Neural progenitor cell (in vitro differentiated cells): ENCODE measurements around the gene HEXD. TPM values are rescaled to one million over a fixed set of nuclear protein-coding genes. Genes with fewer than 3 reads are reported as not detected.
A peak's percentile ranks its signal among the peaks of the same experiment; 100 is the strongest.

Experiments
- DNase-seq: peaks from one replicate; pipeline ENCODE4 v3.0.0-alpha.2; 2016; ENCODE audit warnings: low spot score
- H2AFZ ChIP-seq: fragments of 200-600 bp; sonication (generic); replicated peaks from 2 replicates; pipeline ENCODE4 v1.6.1; 2016; ENCODE audit warnings: antibody characterized with exemption
- H3F3A ChIP-seq: fragments of 200-600 bp; sonication (generic); 2 replicates; pipeline ENCODE4 v1.6.1; 2016; ENCODE audit warnings: antibody characterized with exemption, low read depth
- H3K27ac ChIP-seq: fragments of 200-600 bp; sonication (generic); 2 replicates; pipeline ENCODE4 v1.5.1; 2016; ENCODE audit warnings: mild to moderate bottlenecking
- H3K27me3 ChIP-seq: fragments of 200-600 bp; sonication (generic); 2 replicates; pipeline ENCODE4 v1.6.1; 2016; ENCODE audit warnings: mild to moderate bottlenecking, moderate library complexity
- H3K36me3 ChIP-seq: fragments of 200-600 bp; sonication (generic); 2 replicates; pipeline ENCODE4 v1.5.1; 2016
- H3K4me1 ChIP-seq: fragments of 200-600 bp; sonication (generic); 2 replicates; pipeline ENCODE4 v1.6.1; 2016; ENCODE audit warnings: mixed run types
- H3K4me2 ChIP-seq: fragments of 200-600 bp; sonication (generic); 2 replicates; pipeline ENCODE4 v1.6.1; 2016
- H3K4me3 ChIP-seq: fragments of 200-600 bp; sonication (generic); 2 replicates; pipeline ENCODE4 v1.5.1; 2016
- H3K79me2 ChIP-seq: fragments of 200-600 bp; sonication (generic); 2 replicates; pipeline ENCODE4 v1.6.1; 2016; ENCODE audit warnings: low read depth
- H3K9ac ChIP-seq: fragments of 200-600 bp; sonication (generic); 2 replicates; pipeline ENCODE4 v1.6.1; 2016
- H3K9me3 ChIP-seq: fragments of 200-600 bp; sonication (generic); 2 replicates; pipeline ENCODE4 v1.5.1; 2016; ENCODE audit warnings: low read depth
- H4K20me1 ChIP-seq: fragments of 200-600 bp; sonication (generic); 2 replicates; pipeline ENCODE4 v1.6.1; 2016; ENCODE audit warnings: low read depth
- H3K27ac Mint-ChIP-seq: 3 replicates; pipeline ENCODE4 v1.8.0; 2021; ENCODE audit warnings: mixed read lengths
- H3K27me3 Mint-ChIP-seq: 2 replicates; pipeline ENCODE4 v1.8.0; 2022; ENCODE audit warnings: low read depth, mild to moderate bottlenecking, inconsistent platforms, moderate library complexity, mixed read lengths; ENCODE audit not compliant: insufficient read depth
- H3K36me3 Mint-ChIP-seq: 3 replicates; pipeline ENCODE4 v1.8.0; 2021; ENCODE audit warnings: mixed read lengths
- H3K4me1 Mint-ChIP-seq: 3 replicates; pipeline ENCODE4 v1.8.0; 2021; ENCODE audit warnings: mixed read lengths
- H3K4me3 Mint-ChIP-seq: 3 replicates; pipeline ENCODE4 v1.8.0; 2021; ENCODE audit warnings: mild to moderate bottlenecking, moderate library complexity, mixed read lengths
- H3K9me3 Mint-ChIP-seq: 3 replicates; pipeline ENCODE4 v1.8.0; 2020; ENCODE audit warnings: mixed read lengths
- EZH2 ChIP-seq: fragments of 200-600 bp; sonication (generic); IDR thresholded peaks from 2 replicates; pipeline ENCODE4 v1.6.1; 2017; ENCODE audit warnings: antibody characterized with exemption, mild to moderate bottlenecking, moderate library complexity
- EZH2phosphoT487 ChIP-seq: fragments of 200-600 bp; sonication (generic); IDR thresholded peaks from 2 replicates; pipeline ENCODE4 v1.6.1; 2017; ENCODE audit warnings: antibody characterized with exemption
- total RNA-seq: library from RNA; depleted of rRNA; stranded (reverse); fragments of >200 nt; gene quantifications from 2 replicates; pipeline ENCODE4 v1.2.3, GENCODE V29; 2015; ENCODE audit warnings: low replicate concordance
- TF ChIP-seq, protein P1 (sequence below): fragments of 200-600 bp; sonication (generic); IDR thresholded peaks from 2 replicates; pipeline ENCODE4 v1.5.1; 2017; ENCODE audit warnings: antibody characterized with exemption, mild to moderate bottlenecking

HEXD gene
- total RNA-seq, 1 donor from 2014 or later: 22.3 TPM

DNA sequence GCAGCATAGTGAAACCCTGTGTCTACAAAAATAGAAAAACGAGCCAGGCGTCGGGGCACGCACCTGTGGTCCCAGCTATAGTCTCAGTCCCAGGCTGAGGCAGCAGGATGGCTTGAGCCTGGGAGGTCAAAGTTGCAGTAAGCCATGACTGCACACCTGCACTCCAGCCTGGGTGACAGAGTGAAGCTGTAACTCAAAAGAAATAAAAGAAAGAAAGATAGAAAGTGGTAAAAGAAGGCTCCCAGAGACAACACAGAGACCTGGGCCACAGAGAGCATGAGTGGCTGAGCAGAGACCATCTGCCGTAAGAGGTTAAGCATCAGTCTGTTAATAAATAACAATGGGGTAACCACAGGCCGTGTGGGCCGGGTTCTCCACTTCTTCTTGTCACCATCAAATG is 15.3 kb upstream of the HEXD start:
- Histone ChIP-seq H3K79me2 (no peaks in the 10 kb centered on the region), H3K4me3 (no peak overlapping the region), H3K9me3 (no peaks in the 10 kb centered on the region), H3K4me2 (no peak overlapping the region), H2AFZ (no peak overlapping the region), H4K20me1 (no peaks in the 10 kb centered on the region), H3K9ac (no peak overlapping the region), H3K36me3 (no peaks in the 10 kb centered on the region), H3K27ac (no peak overlapping the region), H3F3A (no peaks in the 10 kb centered on the region), H3K27me3 (no peaks in the 10 kb centered on the region), H3K4me1 (no peaks in the 10 kb centered on the region)
- Mint-ChIP-seq H3K9me3 (no peaks in the 10 kb centered on the region), H3K4me3 (no peak overlapping the region), H3K27me3 (no peaks in the 10 kb centered on the region), H3K36me3 (peaks cover 12% of the 10 kb centered on the region), H3K4me1 (peaks cover 7% of the 10 kb centered on the region), H3K27ac (peak overlapping the region; percentile 79)
- no peak for DNase-seq
- TF ChIP-seq EZH2phosphoT487 (no peak), EZH2 (no peak)
- TF ChIP-seq, protein P1, sequence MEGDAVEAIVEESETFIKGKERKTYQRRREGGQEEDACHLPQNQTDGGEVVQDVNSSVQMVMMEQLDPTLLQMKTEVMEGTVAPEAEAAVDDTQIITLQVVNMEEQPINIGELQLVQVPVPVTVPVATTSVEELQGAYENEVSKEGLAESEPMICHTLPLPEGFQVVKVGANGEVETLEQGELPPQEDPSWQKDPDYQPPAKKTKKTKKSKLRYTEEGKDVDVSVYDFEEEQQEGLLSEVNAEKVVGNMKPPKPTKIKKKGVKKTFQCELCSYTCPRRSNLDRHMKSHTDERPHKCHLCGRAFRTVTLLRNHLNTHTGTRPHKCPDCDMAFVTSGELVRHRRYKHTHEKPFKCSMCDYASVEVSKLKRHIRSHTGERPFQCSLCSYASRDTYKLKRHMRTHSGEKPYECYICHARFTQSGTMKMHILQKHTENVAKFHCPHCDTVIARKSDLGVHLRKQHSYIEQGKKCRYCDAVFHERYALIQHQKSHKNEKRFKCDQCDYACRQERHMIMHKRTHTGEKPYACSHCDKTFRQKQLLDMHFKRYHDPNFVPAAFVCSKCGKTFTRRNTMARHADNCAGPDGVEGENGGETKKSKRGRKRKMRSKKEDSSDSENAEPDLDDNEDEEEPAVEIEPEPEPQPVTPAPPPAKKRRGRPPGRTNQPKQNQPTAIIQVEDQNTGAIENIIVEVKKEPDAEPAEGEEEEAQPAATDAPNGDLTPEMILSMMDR: no peak

DNA sequence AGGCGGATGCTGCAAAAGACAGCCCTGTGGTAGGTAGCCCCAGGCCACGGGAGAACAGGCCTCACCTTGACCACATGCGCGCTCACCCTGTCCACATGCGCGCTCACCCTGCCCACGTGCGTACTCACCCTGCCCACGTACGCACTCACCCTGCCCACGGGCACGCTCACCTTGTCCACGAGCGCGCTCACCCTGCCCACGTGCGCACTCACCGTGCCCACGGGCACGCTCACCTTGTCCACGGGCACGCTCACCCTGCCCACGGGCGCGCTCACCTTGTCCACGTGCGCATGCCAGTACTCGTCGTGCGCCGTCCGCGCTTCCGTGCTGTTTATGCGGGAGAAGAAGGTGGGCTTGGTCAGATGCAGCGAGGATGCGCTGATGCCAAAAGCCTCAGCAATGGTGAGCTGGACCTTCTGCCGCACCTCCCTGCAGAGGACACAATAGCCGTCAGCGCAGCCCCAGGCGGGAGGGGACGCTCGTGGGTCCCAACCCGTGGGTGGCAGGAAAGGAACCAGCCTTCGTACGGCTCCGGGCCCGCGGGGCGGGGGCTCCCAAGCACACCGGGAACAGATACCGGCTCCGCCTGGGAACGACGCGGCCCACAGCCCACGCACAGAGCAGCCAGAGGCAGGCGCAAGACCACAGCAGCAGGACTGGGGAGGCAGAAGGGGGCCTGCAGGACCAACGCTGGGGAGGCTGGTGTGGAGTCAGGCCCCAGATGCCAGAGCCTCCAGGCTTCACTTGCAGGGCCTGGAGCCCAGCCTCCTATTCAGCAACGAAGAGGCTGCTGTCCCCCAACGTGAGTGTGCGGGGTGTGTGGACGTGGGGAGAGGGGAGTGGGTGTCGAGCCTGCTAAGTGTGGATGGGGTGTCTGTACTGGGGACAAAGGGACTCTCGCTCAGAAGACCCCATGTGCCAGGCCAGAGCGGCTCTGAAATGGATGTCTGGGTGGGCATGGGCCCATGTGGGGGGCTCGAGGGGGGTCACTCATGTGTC is 14.2 kb upstream of the HEXD start:
- no peak overlapping the region for H3K27ac ChIP-seq
- peaks cover 3% of the 10 kb centered on the region for H3K27me3 Mint-ChIP-seq
- H2AFZ ChIP-seq: no peak overlapping the region
- H3K4me3 ChIP-seq: no peak overlapping the region
- H3K27me3 ChIP-seq: no peaks in the 10 kb centered on the region
- H3K9me3 ChIP-seq: no peaks in the 10 kb centered on the region
- H4K20me1 ChIP-seq: peaks cover under 1% of the 10 kb centered on the region
- no peaks in the 10 kb centered on the region for H3K9me3 Mint-ChIP-seq
- no peak for DNase-seq
- H3F3A ChIP-seq: no peaks in the 10 kb centered on the region
- no peak overlapping the region for H3K4me3 Mint-ChIP-seq
- H3K4me1 ChIP-seq: no peaks in the 10 kb centered on the region
- H3K9ac ChIP-seq: no peak overlapping the region
- no peaks in the 10 kb centered on the region for H3K79me2 ChIP-seq
- no peak overlapping the region for H3K4me2 ChIP-seq
- peaks cover 13% of the 10 kb centered on the region for H3K36me3 Mint-ChIP-seq
- no peaks in the 10 kb centered on the region for H3K36me3 ChIP-seq
- H3K4me1 Mint-ChIP-seq: peaks cover 7% of the 10 kb centered on the region
- TF ChIP-seq EZH2phosphoT487: no peak
- TF ChIP-seq EZH2: no peak
- TF ChIP-seq, protein P1: no peak
- H3K27ac Mint-ChIP-seq: no peak overlapping the region

DNA sequence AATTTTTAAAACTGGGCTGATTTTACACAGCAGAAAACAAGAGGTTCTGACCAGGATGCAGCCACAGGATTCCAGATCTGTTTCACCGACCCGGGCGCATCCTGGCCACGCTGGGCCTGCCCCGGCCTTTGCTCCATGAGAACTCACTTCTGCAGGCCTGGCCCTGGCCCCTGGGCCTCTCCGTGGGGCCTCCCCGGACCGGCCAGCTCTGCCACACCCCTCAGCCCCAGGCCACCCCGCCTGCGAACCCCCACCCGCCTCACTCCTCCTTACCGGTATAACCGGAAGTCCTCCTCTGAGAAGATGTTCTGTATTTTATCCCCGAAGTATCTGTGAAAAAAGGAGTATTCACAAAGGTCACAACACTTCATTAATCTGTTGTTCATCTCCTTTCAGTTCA is 13.1 kb upstream of the HEXD start:
- H3K27ac Mint-ChIP-seq: no peak overlapping the region
- Histone ChIP-seq H3F3A (no peaks in the 10 kb centered on the region), H3K27ac (no peak overlapping the region), H3K4me3 (no peak overlapping the region), H3K36me3 (no peaks in the 10 kb centered on the region), H2AFZ (no peak overlapping the region), H4K20me1 (peaks cover 9% of the 10 kb centered on the region), H3K79me2 (no peaks in the 10 kb centered on the region), H3K9me3 (no peaks in the 10 kb centered on the region), H3K9ac (no peak overlapping the region), H3K27me3 (no peaks in the 10 kb centered on the region), H3K4me2 (no peak overlapping the region), H3K4me1 (no peaks in the 10 kb centered on the region)
- peaks cover 3% of the 10 kb centered on the region for H3K4me1 Mint-ChIP-seq
- H3K4me3 Mint-ChIP-seq: no peak overlapping the region
- H3K27me3 Mint-ChIP-seq: peaks cover 4% of the 10 kb centered on the region
- TF ChIP-seq EZH2phosphoT487 (no peak), EZH2 (no peak)
- TF ChIP-seq, protein P1: no peak
- DNase-seq: no peak
- H3K9me3 Mint-ChIP-seq: no peaks in the 10 kb centered on the region
- peaks cover 13% of the 10 kb centered on the region for H3K36me3 Mint-ChIP-seq
